Stimulated activated CD8-positive, alpha-beta memory T cell treated with anti-CD3 and anti-CD28 coated beads, Interleukin-7, amount 100 ng/mL, for 4 hours (primary cell): ENCODE measurements around the gene SGPL1.

ENCODE experiments used
- DNase-seq, 2 donors: peaks; one replicate each; pipeline ENCODE4 v3.0.0-alpha.2; 2020; ENCODE audit warnings: low read depth in 2 of 2

The SGPL1 gene

GRCh38 chr10:70780370-70780760, 35.4 kb upstream of the SGPL1 start:
- DNase-seq = no peak

DNA sequence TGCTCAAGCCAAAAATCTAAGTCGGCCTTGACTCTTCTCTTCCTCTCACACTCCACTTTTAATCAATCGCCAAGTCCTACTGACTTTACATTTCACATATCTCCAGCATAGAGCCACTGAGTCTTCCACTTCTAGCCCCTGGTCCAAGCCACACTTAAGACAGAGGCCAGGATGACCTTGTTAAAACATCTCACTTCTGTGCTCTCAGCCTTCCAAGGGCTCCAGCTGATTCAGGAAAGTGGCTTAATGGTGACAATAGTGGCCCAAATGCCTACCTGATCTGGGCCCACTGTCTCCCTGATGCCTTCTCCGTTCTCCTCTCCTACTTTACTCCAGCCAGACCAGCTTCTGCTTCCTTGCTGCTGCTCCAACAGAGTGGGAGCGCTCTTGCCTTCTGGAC, 35.0 kb upstream of the SGPL1 start:
- DNase-seq = no peak

- no peak for DNase-seq
Observed at GRCh38 chr10:70781461-70782051, 34.2 kb upstream of the SGPL1 start.

- DNase-seq = no peak
Observed at GRCh38 chr10:70782086-70782745, 33.5 kb upstream of the SGPL1 start.

- DNase-seq = no peak
Observed at GRCh38 chr10:70782746-70783680, 32.7 kb upstream of the SGPL1 start.

DNA sequence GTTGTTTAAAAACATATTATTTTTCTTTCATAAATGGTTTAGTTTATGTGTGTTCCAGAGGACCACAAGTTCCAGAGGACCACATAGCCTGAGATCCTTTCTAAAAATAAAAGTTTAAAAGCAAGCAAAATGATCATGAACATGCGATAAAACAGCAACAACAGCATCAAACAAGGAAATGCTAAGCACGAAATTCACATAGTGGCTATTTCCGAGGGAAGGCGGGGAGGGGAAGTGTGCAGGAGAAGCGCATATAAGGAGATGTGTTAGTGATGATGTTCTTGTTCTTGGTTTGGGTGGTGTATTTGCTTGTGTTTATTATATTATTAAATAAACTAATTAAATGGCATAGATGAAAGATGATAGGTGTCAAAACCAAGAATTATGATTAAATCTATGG, 31.7 kb upstream of the SGPL1 start:
- DNase-seq = no peak

GRCh38 chr10:70784471-70784870, 31.3 kb upstream of the SGPL1 start:
- DNase-seq = no peak

- DNase-seq = no peak
Observed at GRCh38 chr10:70785190-70785589, 30.6 kb upstream of the SGPL1 start, which contains the start of gene TBATA. TBATA (minus strand) TSS chr10:70785377; CDS start chr10:70783379, 1,998 bp downstream.

DNA sequence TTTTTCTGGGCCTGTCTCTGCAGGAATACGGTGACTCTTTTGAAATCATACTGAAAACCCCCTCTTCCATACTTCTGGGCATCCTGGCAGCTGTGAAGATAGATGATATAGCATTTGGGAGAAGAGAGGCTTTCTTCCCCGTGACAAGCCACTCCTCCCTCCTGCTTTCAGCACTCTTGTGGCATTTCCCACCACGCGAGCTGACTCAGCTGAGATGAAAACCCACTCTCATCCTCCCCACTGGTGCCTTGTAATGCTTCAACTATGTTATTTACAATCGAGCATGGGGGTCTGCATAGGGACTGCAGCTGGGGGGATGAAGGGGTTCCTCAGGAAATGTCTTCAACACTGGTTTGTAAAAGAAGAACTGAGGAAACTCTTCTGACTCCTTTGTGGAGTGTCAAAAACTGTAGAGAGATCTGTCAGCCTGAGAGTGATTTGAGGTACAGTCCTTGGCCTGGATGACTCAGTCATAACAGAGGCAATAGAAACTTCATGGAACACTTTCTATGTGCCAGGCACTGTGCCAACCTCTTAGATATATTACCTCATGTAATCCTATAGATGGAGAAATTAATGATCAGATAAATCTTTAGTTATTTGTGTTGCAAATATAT, 28.8 kb upstream of the SGPL1 start:
- no peak for DNase-seq

DNA sequence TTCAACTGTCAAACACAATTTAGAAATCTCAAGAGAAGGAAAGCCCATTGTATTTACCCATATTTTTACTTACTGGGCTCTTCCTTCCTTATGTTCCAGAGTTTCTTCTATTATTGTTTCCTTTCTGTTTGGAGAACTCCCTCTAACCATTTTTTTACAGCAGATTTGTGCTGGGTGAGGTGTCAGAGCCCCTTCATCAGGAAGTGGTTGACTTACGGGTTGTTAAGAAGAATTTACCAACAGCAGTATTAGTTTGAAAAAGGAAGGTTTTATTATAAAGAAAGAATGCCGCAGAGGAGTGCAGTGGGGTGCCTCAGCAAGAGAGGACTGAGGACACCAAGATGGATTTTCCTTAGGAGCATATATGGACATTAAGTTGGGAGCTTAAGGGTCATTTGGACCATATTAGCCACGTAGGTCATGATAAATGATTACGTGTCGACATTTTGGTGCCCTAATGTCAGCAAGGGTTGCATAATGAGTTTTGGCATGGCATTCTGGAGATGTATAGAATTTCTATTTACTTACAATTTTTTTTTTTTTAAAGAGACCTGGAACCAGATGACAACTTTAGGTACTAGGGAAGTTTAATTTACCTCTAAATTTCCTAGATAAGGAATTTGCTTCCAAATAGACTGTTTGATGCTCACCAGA, 24.2 kb upstream of the SGPL1 start:
- DNase-seq = no peak

DNA sequence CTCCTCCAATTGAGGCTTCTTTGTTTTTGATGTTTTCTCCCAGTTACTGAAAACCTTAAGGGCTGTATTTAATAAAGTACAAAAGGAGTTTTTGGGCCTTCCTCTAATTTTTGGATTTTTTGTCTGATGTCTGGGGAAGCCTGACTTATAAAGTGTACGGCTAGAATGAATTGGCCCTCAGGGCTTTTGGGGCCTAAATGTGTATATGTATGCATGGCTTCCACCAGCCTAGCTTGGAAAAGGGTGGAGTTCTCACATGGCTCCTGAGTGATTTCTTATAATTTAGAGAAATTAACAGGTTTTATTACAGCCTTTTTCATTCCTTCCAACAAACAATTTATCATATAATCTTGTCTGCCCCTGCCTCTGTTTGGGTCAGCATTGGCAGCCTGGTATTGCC, 20.1 kb upstream of the SGPL1 start:
- no peak for DNase-seq

- no peak for DNase-seq
Observed at GRCh38 chr10:70797840-70798239, 17.9 kb upstream of the SGPL1 start.

DNA sequence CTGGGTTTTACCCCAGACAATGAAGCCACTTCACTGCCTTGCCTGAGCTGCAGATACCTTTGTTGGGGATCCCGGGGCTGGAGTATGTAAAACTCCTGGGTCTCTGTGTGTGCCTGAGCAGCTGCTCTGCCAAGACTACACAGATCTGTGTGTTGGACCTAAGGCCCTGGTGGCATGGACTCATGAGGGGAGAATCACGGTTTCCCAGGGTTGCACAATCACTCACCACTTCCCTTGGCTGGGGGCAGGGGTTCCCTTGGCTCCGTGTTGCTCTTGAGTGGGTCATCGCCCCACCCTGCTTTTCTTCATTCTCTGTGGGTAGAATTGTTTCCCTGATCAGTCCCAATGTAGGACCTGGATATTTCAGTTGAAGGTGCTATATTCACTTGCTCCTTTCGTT, 16.6 kb upstream of the SGPL1 start:
- DNase-seq = no peak

DNA sequence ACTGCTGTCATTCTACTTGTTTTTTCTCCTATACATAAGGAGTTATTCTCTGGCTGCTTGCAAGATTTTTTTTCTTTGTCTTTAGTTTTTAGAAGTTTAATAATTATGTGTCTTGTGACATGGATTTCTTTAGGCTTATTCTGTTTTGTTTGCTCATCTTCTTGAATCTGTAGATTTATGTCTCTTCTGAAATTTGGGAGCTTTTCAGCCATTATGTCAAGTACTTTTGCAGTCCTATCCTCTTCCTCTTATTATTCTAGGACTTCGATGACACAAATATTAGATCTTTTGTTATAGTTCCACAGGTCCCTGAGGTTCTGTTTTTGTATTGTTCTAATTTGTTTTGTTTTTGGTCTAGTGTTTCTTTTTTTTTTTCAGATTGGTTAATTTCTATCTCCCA, 13.9 kb upstream of the SGPL1 start:
- DNase-seq = no peak

- DNase-seq = no peak
Observed at GRCh38 chr10:70803775-70804420, 11.8 kb upstream of the SGPL1 start.

- no peak for DNase-seq
Observed at GRCh38 chr10:70804421-70804808, 11.3 kb upstream of the SGPL1 start.

DNA sequence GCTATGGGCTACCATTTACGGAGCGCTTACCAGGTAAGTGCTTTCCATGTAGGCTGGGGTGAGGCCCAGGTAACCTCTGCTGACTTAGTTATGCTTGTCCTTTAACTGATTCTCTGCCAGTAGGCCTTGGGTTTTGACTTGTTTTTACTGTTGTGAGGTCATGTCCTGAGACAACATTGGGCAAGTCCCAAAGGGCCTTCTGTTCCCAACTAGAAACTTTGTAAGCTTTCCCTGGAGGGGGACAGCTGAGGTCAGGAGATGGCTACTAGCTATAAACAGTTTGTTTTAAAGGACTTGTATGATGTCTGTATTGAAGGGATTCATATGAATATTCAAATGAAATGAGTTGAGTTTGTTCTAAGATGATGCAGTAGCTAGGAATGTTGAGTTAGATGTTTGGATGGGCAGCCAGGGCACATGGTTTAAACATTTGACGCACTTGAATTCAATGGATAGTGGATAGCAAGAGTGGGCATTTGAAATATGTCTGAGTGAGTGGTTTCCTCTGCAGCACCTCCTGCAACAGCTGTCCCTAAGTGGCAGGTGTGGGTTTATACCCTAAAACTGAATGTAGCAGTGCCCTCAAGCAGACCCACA, 10.0 kb upstream of the SGPL1 start:
- DNase-seq = no peak

- DNase-seq = no peak
Observed at GRCh38 chr10:70806841-70807240, 8.9 kb upstream of the SGPL1 start.

- DNase-seq = no peak
Observed at GRCh38 chr10:70807556-70807955, 8.2 kb upstream of the SGPL1 start.

DNA sequence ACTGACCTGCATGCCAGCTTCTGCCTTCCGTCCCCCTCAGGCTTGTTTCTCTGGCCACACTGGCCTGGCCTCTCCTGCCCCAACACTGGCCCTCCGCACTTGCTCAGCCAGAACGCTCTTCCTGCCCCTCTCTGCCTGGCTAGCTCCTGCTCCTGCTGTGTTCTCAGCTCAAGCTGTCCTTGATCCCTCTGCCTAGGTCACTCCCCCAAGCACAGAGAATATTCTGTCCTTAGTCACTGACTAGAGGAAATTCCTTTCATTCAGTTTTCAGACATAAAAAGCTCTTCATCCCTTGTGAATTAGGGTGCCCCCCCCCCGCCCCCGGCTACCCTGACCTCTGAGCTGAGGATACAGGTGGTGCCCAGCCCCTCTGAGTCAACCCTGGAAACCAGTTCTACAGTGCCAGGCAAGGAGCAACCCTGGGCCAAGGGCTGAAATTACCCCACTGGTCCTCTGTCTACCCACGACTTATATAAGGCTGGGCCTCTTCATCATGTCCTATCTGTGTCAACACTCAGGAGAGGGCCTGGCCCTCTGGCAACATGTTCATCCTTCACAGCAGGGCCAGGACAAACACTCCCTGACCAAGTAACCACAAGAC, 6.6 kb upstream of the SGPL1 start:
- no peak for DNase-seq
